Kidney (tissue), 14 donors: Measurements from ENCODE around the gene TMEM108. TPM values are rescaled to one million over a fixed set of nuclear protein-coding genes. Genes with fewer than 3 reads are reported as not detected.

Source experiments
- DNase-seq, 5 donors: peaks; one replicate each; pipeline ENCODE4 v3.0.0-alpha.2; 2013 to 2020
- FAIRE-seq: peaks from 2 replicates; lab custom pipeline; 2012; peaks lifted over from hg19 to GRCh38; lab: Jason Lieb, UNC
- H3K27ac ChIP-seq, 2 donors: one replicate each; pipeline ENCODE4 v1.7.0; 2013; ENCODE audit warnings: low read depth in 2 of 2, low read length in 2 of 2, inconsistent platforms in 1 of 2
- H3K27me3 ChIP-seq: one replicate; pipeline ENCODE4 v1.7.1; 2013; ENCODE audit warnings: low read length, inconsistent platforms; ENCODE audit not compliant: control insufficient read depth, insufficient read depth
- H3K36me3 ChIP-seq, 3 donors: one replicate each; pipeline versions ENCODE4 v1.7.0 to v1.7.1; 2013; ENCODE audit warnings: low read length in 3 of 3, control low read depth in 1 of 3, inconsistent platforms in 1 of 3; ENCODE audit not compliant: insufficient read depth in 3 of 3, control insufficient read depth in 2 of 3
- H3K4me1 ChIP-seq, 3 donors: one replicate each; pipeline versions ENCODE4 v1.7.0 to v1.7.1; 2013; ENCODE audit warnings: low read length in 3 of 3, inconsistent platforms in 1 of 3, low read depth in 1 of 3; ENCODE audit not compliant: control insufficient read depth in 2 of 3, insufficient read depth in 2 of 3
- H3K4me3 ChIP-seq, 3 donors: one replicate each; pipeline versions ENCODE4 v1.7.0 to v1.8.1; 2013; ENCODE audit warnings: low read length in 3 of 3, control low read depth in 1 of 3, inconsistent platforms in 1 of 3
- H3K9ac ChIP-seq, 3 donors: one replicate each; pipeline versions ENCODE4 v1.7.0 to v1.7.1; 2013; ENCODE audit warnings: low read length in 3 of 3, control low read depth in 1 of 3, inconsistent platforms in 1 of 3
- H3K9me3 ChIP-seq, 3 donors: one replicate each; pipeline versions ENCODE4 v1.7.0 to v1.7.1; 2013; ENCODE audit warnings: low read length in 3 of 3, control low read depth in 1 of 3, inconsistent platforms in 1 of 3; ENCODE audit not compliant: control insufficient read depth in 2 of 3, insufficient read depth in 1 of 3
- intact Hi-C: fragments of 100-400 bp; cut with DNase I; formaldehyde crosslinking; loops from one replicate; pipeline ENCODE4 v1.11.1; 2022
- polyA plus RNA-seq: library from polyadenylated mRNA; stranded (reverse); fragments of 350-450 nt; fragmentation: Illumina TruSeq; extraction: RNeasy Lipid Tissue Mini Kit (QIAGEN cat#74804); gene quantifications from one replicate; pipeline ENCODE4 v1.2.3, GENCODE V29; 2014; ENCODE audit warnings: low read depth, low replicate concordance; ENCODE audit not compliant: insufficient read depth
- total RNA-seq: library from RNA; stranded (reverse); fragmentation: NEBNext Ultra II Directional; extraction: Animal tissue kit (Norgen Biotek cat#: 25700); gene quantifications from one replicate; pipeline ENCODE4 v1.2.1, GENCODE V29; 2021
- TF ChIP-seq, protein P1 (sequence below): IDR thresholded peaks from 3 replicates; pipeline ENCODE4 v1.5.1; 2012; ENCODE audit warnings: mild to moderate bottlenecking, moderate library complexity, borderline replicate concordance; ENCODE audit not compliant: insufficient read depth; ENCODE audit errors: extremely low read depth
- donor health status: control.
- donor health status: control.
- donor health status: control.
- donor health status: control.
- donor health status: control.
- donor health status: DM: yes; HTN: yes; CAD: no.
- donor health status: Normal renal cell carcinoma (clear cell type).

Gene TMEM108
- total and polyA plus RNA-seq, 2 donors from 2014 or later: 0.91 to 1.5 TPM

DNA sequence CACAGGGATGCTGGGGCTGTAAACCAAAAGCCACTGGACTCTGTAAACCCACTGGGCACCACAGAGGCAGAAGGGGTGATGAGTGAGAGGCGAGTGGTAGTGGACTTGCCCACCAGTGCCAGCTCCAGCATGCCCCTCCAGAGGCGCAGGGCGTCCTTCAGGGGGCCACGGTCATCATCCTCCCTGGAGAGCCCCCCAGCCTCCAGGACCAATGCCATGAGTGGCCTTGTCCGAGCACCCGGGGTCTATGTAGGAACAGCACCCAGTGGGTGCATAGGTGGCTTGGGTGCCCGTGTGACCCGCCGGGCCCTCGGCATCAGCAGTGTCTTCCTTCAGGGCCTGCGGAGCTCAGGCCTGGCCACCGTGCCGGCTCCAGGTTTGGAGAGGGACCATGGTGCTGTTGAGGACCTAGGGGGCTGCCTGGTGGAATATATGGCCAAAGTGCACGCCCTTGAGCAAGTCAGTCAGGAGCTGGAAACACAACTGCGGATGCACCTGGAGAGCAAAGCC, 361.9 kb downstream of the TMEM108 start, which contains the start of gene BFSP2:
Gene BFSP2 (plus strand): TSS at position 51 of the 510 bp plus-strand sequence. CDS start 28 bp downstream, at position 79.
- no peaks in the 10 kb centered on the region for H3K9me3 ChIP-seq
- no peak for DNase-seq
- no peak within 1 kb of the TSS for H3K9ac ChIP-seq
- FAIRE-seq: no peak
- no peaks in the 10 kb centered on the region for H3K4me1 ChIP-seq
- intact Hi-C loops: no loop called here
- no peak within 1 kb of the TSS for H3K27ac ChIP-seq
- H3K27me3 ChIP-seq: no peaks in the 10 kb centered on the region
- TF ChIP-seq, protein P1, sequence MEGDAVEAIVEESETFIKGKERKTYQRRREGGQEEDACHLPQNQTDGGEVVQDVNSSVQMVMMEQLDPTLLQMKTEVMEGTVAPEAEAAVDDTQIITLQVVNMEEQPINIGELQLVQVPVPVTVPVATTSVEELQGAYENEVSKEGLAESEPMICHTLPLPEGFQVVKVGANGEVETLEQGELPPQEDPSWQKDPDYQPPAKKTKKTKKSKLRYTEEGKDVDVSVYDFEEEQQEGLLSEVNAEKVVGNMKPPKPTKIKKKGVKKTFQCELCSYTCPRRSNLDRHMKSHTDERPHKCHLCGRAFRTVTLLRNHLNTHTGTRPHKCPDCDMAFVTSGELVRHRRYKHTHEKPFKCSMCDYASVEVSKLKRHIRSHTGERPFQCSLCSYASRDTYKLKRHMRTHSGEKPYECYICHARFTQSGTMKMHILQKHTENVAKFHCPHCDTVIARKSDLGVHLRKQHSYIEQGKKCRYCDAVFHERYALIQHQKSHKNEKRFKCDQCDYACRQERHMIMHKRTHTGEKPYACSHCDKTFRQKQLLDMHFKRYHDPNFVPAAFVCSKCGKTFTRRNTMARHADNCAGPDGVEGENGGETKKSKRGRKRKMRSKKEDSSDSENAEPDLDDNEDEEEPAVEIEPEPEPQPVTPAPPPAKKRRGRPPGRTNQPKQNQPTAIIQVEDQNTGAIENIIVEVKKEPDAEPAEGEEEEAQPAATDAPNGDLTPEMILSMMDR: no peak
- no peaks in the 10 kb centered on the region for H3K36me3 ChIP-seq
- H3K4me3 ChIP-seq: no peak within 1 kb of the TSS

DNA sequence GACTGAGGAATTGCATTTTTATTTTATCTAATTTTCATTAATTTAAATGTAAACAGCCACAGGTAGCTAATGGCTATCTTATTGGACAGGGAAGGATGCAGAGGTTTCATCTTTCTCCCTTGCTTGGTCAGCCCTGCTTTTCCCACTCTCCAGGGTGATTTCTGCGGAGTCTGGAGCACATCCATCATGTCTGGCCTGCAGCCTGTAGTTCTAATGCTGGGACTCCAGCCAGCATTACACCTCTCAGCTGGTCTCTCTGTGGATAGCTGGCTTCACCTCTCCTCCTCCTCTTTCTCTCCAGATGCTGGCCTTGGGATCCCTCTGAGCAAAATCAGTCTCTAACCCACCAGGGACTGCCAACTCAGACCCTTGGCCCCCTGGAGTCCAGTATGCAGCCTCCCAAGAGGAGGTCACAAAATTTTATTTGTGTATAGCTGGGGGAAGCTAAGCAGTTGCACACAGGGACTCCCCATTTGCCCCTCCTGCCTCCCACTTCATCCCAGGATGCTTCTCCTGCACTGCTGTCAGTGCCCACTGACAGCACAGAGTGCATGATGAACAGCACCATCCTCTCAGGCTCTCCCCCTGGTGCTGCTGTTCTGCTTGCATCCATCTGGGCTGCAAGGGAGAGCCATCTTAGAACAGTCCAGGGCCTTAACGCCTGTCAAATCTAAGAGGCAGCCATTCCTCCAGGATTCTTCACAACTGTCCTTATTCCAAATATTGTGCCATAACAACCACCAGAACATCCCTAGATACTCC, 363.4 kb downstream of the TMEM108 start:
- Histone ChIP-seq H3K9me3 (no peaks in the 10 kb centered on the region), H3K4me1 (no peaks in the 10 kb centered on the region), H3K27ac (no peak overlapping the region), H3K27me3 (no peaks in the 10 kb centered on the region), H3K9ac (no peak overlapping the region), H3K4me3 (no peak overlapping the region), H3K36me3 (no peaks in the 10 kb centered on the region)
- intact Hi-C loops: no loop called here
- FAIRE-seq (no peak), DNase-seq (peak in 1 of 5 donors; percentile 40)
- TF ChIP-seq, protein P1: no peak

DNA sequence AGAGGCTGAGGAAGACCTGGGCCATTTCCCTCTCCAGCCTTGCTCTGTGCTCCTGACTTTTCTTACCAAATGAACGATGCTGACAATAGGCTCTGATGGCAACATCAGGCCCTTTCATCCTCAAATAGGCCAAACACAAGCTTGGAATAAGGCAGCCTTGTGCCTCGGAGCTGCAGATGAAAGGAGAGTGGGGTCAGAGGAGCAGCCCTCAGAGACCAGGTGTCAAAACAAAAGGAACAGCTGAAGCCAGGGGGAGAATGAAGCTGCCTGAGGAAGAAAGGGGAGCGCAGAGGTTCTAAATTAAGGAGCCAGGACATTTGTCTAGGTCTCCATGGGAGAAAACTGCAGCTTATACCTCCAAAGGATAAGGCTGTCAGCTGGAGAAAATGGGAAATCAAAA, 366.7 kb downstream of the TMEM108 start:
- no peaks in the 10 kb centered on the region for H3K27me3 ChIP-seq
- DNase-seq: peak in 1 of 5 donors; percentile 19
- no peak overlapping the region for H3K9ac ChIP-seq
- H3K27ac ChIP-seq: no peak overlapping the region
- H3K4me3 ChIP-seq: no peak overlapping the region
- FAIRE-seq: no peak
- no peaks in the 10 kb centered on the region for H3K9me3 ChIP-seq
- intact Hi-C loops: no loop called here
- TF ChIP-seq, protein P1: no peak
- H3K36me3 ChIP-seq: no peaks in the 10 kb centered on the region
- H3K4me1 ChIP-seq: no peaks in the 10 kb centered on the region
